Dermis blood vessel endothelial cell (primary cell): ENCODE results near the gene NUP210. TPM values are rescaled to one million over a fixed set of nuclear protein-coding genes. Genes with fewer than 3 reads are reported as not detected.

ENCODE experiments used
- DNase-seq: peaks from one replicate; pipeline ENCODE4 v3.0.0; 2010
- total RNA-seq: library from RNA; depleted of rRNA; stranded (reverse); fragments of >200 nt; gene quantifications from 2 replicates; pipeline ENCODE4 v1.2.3, GENCODE V29; 2014

Gene NUP210
- total RNA-seq, 1 donor from 2014 or later = 2.6 TPM

GRCh38 chr3:13346481-13347389, 73.4 kb downstream of the NUP210 start:
- DNase-seq = peak; percentile 22

GRCh38 chr3:13345772-13346171, 74.3 kb downstream of the NUP210 start:
- no peak for DNase-seq

- DNase-seq = no peak
Observed at GRCh38 chr3:13345284-13345683, 74.8 kb downstream of the NUP210 start.

GRCh38 chr3:13344663-13345062, 75.5 kb downstream of the NUP210 start:
- no peak for DNase-seq

GRCh38 chr3:13343601-13344000, 76.5 kb downstream of the NUP210 start:
- DNase-seq = no peak

- DNase-seq = no peak
Observed at GRCh38 chr3:13341229-13341905, 78.8 kb downstream of the NUP210 start.

GRCh38 chr3:13339833-13340232, 80.3 kb downstream of the NUP210 start:
- no peak for DNase-seq

- no peak for DNase-seq
Observed at GRCh38 chr3:13338996-13339395, 81.1 kb downstream of the NUP210 start.

GRCh38 chr3:13338231-13338630, 81.9 kb downstream of the NUP210 start:
- no peak for DNase-seq

GRCh38 chr3:13336592-13336991, 83.5 kb downstream of the NUP210 start:
- no peak for DNase-seq

- DNase-seq = no peak
Observed at GRCh38 chr3:13335503-13335902, 84.6 kb downstream of the NUP210 start.

GRCh38 chr3:13335059-13335458, 85.1 kb downstream of the NUP210 start:
- DNase-seq = no peak

GRCh38 chr3:13333236-13333897, 86.8 kb downstream of the NUP210 start:
- no peak for DNase-seq

GRCh38 chr3:13332740-13333139, 87.4 kb downstream of the NUP210 start:
- DNase-seq = no peak

- no peak for DNase-seq
Observed at GRCh38 chr3:13332158-13332557, 88.0 kb downstream of the NUP210 start.

GRCh38 chr3:13329746-13330145, 90.4 kb downstream of the NUP210 start:
- DNase-seq = no peak

GRCh38 chr3:13325892-13326443, 94.2 kb downstream of the NUP210 start:
- no peak for DNase-seq

- DNase-seq = no peak
Observed at GRCh38 chr3:13324835-13325501, 95.2 kb downstream of the NUP210 start.

GRCh38 chr3:13323822-13324221, 96.3 kb downstream of the NUP210 start:
- DNase-seq = no peak

GRCh38 chr3:13322324-13322723, 97.8 kb downstream of the NUP210 start:
- DNase-seq = no peak

- DNase-seq = no peak
Observed at GRCh38 chr3:13319564-13320220, 100.4 kb downstream of the NUP210 start.
